Activated B cell treated with CpG ODN at 0.5 μM for 24 hours (primary cell): Measurements from ENCODE around the gene PRKCG. TPM values are rescaled to one million over a fixed set of nuclear protein-coding genes. Genes with fewer than 3 reads are reported as not detected.
A peak's percentile ranks its signal among the peaks of the same experiment; 100 is the strongest.

Source experiments
- ATAC-seq: fragments of 200-7000 bp; cut with Tn5 transposase; one replicate; pipeline ENCODE4 v1.10.0; 2021; ENCODE audit warnings: low read depth, mild to moderate bottlenecking, moderate library complexity
- CTCF ChIA-PET: fragments of 350-600 bp; sonication (Branson Sonifier 250); formaldehyde crosslinking; loops from one replicate; lab custom pipeline; 2021; ENCODE audit warnings: antibody characterized with exemption; lab: Charles Lee
- POLR2A ChIA-PET: fragments of 350-600 bp; sonication (Branson Sonifier 250); formaldehyde crosslinking; loops from one replicate; lab custom pipeline; 2021; ENCODE audit warnings: antibody characterized with exemption; lab: Charles Lee
- DNase-seq: peaks from one replicate; pipeline ENCODE4 v3.0.0; 2022
- H3K27ac Mint-ChIP-seq: one replicate; pipeline ENCODE4 v1.8.0; 2020; ENCODE audit warnings: mixed read lengths
- H3K27me3 Mint-ChIP-seq: one replicate; pipeline ENCODE4 v1.8.0; 2021; ENCODE audit warnings: mixed read lengths
- H3K36me3 Mint-ChIP-seq: one replicate; pipeline ENCODE4 v1.8.0; 2021; ENCODE audit warnings: low read depth, mixed read lengths
- H3K4me1 Mint-ChIP-seq: one replicate; pipeline ENCODE4 v1.8.0; 2021; ENCODE audit warnings: mixed read lengths
- H3K4me3 Mint-ChIP-seq: one replicate; pipeline ENCODE4 v1.8.0; 2020; ENCODE audit warnings: mild to moderate bottlenecking, mixed read lengths
- H3K9me3 Mint-ChIP-seq: one replicate; pipeline ENCODE4 v1.8.0; 2020; ENCODE audit warnings: mixed read lengths
- intact Hi-C: fragments of 100-400 bp; cut with micrococcal nuclease; formaldehyde crosslinking; loops from one replicate; pipeline ENCODE4 v1.15.1; 2024
- total RNA-seq: library from RNA; stranded (reverse); gene quantifications from 2 replicates; pipeline ENCODE4 v1.2.3, GENCODE V29; 2022
- TF ChIP-seq, protein P1 (sequence below): fragments of 200-600 bp; IDR thresholded peaks from one replicate; pipeline ENCODE4 v1.8.0; 2022; ENCODE audit warnings: antibody characterized with exemption, mild to moderate bottlenecking

The PRKCG gene
- total RNA-seq, 1 donor from 2014 or later: not detected

- peak overlapping the region; percentile 93 for H3K27ac Mint-ChIP-seq
- ATAC-seq (peak; percentile 23), DNase-seq (peak; percentile 67)
- peak overlapping the region; percentile 91 for H3K4me3 Mint-ChIP-seq
- CTCF ChIA-PET: interaction anchor here (1.2 kb wide), 1 partner anchor 16 kb away, joined by 3 read pairs; the partner anchor contains the start of gene PRKCG
- no peaks in the 10 kb centered on the region for H3K27me3 Mint-ChIP-seq
- POLR2A ChIA-PET: interaction anchor here (0.7 to 2.0 kb wide), 4 partner anchors 11 to 597 kb away, joined by 4 to 7 read pairs (median 4); partner anchors contain the start of genes LENG9 and MBOAT7
- TF ChIP-seq, protein P1, sequence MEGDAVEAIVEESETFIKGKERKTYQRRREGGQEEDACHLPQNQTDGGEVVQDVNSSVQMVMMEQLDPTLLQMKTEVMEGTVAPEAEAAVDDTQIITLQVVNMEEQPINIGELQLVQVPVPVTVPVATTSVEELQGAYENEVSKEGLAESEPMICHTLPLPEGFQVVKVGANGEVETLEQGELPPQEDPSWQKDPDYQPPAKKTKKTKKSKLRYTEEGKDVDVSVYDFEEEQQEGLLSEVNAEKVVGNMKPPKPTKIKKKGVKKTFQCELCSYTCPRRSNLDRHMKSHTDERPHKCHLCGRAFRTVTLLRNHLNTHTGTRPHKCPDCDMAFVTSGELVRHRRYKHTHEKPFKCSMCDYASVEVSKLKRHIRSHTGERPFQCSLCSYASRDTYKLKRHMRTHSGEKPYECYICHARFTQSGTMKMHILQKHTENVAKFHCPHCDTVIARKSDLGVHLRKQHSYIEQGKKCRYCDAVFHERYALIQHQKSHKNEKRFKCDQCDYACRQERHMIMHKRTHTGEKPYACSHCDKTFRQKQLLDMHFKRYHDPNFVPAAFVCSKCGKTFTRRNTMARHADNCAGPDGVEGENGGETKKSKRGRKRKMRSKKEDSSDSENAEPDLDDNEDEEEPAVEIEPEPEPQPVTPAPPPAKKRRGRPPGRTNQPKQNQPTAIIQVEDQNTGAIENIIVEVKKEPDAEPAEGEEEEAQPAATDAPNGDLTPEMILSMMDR: no peak
- H3K4me1 Mint-ChIP-seq: peaks cover 39% of the 10 kb centered on the region
- peaks cover 2% of the 10 kb centered on the region for H3K36me3 Mint-ChIP-seq
- intact Hi-C loops: loop anchor here (2.0 to 5.0 kb wide), 5 partner anchors 13 to 1786 kb away; partner anchors contain the start of genes LENG8, NDUFA3, OSCAR and PRPF31
- H3K9me3 Mint-ChIP-seq: no peaks in the 10 kb centered on the region
These were observed 15.8 kb upstream of the PRKCG start for GRCh38 chr19:53865918-53866864.

- Mint-ChIP-seq H3K27me3 (no peaks in the 10 kb centered on the region), H3K36me3 (peaks cover 2% of the 10 kb centered on the region), H3K4me1 (peaks cover 44% of the 10 kb centered on the region), H3K27ac (peak overlapping the region; percentile 93), H3K9me3 (no peaks in the 10 kb centered on the region), H3K4me3 (peak overlapping the region; percentile 91)
- TF ChIP-seq, protein P1: no peak
- ATAC-seq (no peak), DNase-seq (no peak)
- intact Hi-C loops: loop anchor here (1.0 to 5.0 kb wide), 8 partner anchors 12 to 1785 kb away; partner anchors contain the start of genes CNOT3, LENG8, NDUFA3 and OSCAR
- CTCF ChIA-PET: interaction anchor here (1.0 to 1.2 kb wide), 3 partner anchors 10 to 157 kb away, joined by 3 read pairs; partner anchors contain the start of gene PRKCG
- POLR2A ChIA-PET: interaction anchor here (1.0 to 2.3 kb wide), 6 partner anchors 10 to 334 kb away, joined by 4 to 10 read pairs (median 5); partner anchors contain the start of genes MBOAT7, PRPF31 and TFPT
These were observed 15.2 kb upstream of the PRKCG start for GRCh38 chr19:53866865-53867224.

GRCh38 chr19:53867225-53868090 is 14.5 kb upstream of the PRKCG start, which contains the start of gene MYADM:
Gene MYADM (plus strand): TSS chr19:53867883. CDS start chr19:53873530, 5,647 bp downstream.
- H3K36me3 Mint-ChIP-seq: peaks cover 2% of the 10 kb centered on the region
- DNase-seq (peak; percentile 99), ATAC-seq (peak; percentile 65)
- H3K9me3 Mint-ChIP-seq: no peaks in the 10 kb centered on the region
- ChIA-PET CTCF (interaction anchor here (1.0 to 1.2 kb wide), 2 partner anchors 9 to 156 kb away, joined by 3 read pairs; no protein-coding TSS in a partner anchor), POLR2A (interaction anchor here (0.5 to 2.3 kb wide), 9 partner anchors 10 to 1641 kb away, joined by 3 to 10 read pairs (median 4); partner anchors contain the start of genes CNOT3, MBOAT7, PRPF31 and TFPT)
- intact Hi-C loops: loop anchor here (1.0 to 5.0 kb wide), 8 partner anchors 12 to 1785 kb away; partner anchors contain the start of genes CNOT3, LENG8, NDUFA3 and OSCAR
- TF ChIP-seq, protein P1: no peak
- peak within 1 kb of the TSS; percentile 93 for H3K27ac Mint-ChIP-seq
- H3K4me3 Mint-ChIP-seq: peak within 1 kb of the TSS; percentile 91
- H3K4me1 Mint-ChIP-seq: peaks cover 44% of the 10 kb centered on the region
- no peaks in the 10 kb centered on the region for H3K27me3 Mint-ChIP-seq

DNA sequence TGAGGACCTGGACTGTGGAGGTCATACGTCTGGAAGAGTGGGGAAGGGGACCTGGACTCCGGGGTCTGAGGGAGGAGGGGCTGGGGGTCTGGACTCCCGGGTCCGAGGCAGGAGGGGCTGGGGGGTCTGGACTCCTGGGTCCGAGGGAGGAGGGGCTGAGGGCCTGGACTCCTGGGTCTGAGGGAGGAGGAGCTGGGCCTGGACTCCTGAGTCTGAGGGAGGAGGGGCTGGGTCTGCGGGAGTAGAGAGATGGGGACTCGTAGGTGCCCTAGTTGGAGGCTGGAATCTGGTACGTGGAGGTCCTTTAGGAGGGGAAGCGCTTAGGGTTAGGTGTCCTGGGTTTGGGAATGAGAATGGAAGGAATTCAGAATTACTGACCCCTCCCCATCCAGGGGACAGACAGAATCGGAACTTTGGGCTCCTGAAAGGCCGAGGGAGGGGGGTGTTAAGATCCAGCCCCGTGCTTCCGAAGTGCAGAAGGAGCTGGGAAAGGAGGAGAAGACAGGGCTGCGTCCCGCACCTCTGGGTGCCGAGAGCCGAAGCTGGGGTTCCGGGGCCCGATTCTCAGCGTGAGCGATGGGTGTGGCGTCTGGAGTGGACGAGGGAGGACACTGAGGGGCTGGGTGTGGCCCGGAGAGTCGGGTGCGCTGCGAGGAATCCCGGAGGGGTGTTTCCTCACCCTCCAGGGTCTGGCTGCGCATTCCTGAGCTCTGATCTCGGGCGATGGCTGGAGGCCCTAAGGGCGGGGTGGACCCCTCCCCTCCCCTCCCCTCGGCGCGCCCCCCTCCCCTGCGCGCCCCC is 13.7 kb upstream of the PRKCG start:
- Mint-ChIP-seq H3K9me3 (no peaks in the 10 kb centered on the region), H3K4me3 (peak overlapping the region; percentile 91), H3K4me1 (peaks cover 49% of the 10 kb centered on the region), H3K27me3 (no peaks in the 10 kb centered on the region), H3K36me3 (peaks cover 7% of the 10 kb centered on the region), H3K27ac (peak overlapping the region; percentile 85)
- ChIA-PET POLR2A (interaction anchor here (0.5 to 2.3 kb wide), 8 partner anchors 9 to 1642 kb away, joined by 3 to 10 read pairs (median 4); partner anchors contain the start of genes CNOT3, MBOAT7, PRPF31 and TFPT), CTCF (interaction anchor here (1.0 to 1.2 kb wide), 2 partner anchors 8 to 155 kb away, joined by 3 read pairs; no protein-coding TSS in a partner anchor)
- ATAC-seq (no peak), DNase-seq (peak; percentile 50)
- TF ChIP-seq, protein P1: no peak
- intact Hi-C loops: loop anchor here (5.0 kb wide), 4 partner anchors 234 to 1784 kb away; partner anchors contain the start of genes LENG8, NDUFA3, OSCAR and PRPF31
